Gastroesophageal sphincter (tissue), 3 donors: ENCODE measurements around the gene THSD4.

Experiments
- POLR2A ChIP-seq, 2 donors: fragments of 450-650 bp; IDR thresholded peaks; one replicate each; pipeline ENCODE4 v1.6.1; 2017; ENCODE audit warnings: antibody characterized with exemption in 2 of 2, mild to moderate bottlenecking in 2 of 2, moderate library complexity in 1 of 2
- TF ChIP-seq, protein P1 (sequence below), 4 experiments: fragments of 200-600 bp in 2 of 4; fragments of 450-650 bp in 2 of 4; sonication (generic) in 1 of 4; IDR thresholded peaks; one replicate each; pipeline ENCODE4 v1.5.1; 2017 to 2019; ENCODE audit warnings: antibody characterized with exemption in 4 of 4, mild to moderate bottlenecking in 2 of 4, moderate library complexity in 2 of 4

DNA sequence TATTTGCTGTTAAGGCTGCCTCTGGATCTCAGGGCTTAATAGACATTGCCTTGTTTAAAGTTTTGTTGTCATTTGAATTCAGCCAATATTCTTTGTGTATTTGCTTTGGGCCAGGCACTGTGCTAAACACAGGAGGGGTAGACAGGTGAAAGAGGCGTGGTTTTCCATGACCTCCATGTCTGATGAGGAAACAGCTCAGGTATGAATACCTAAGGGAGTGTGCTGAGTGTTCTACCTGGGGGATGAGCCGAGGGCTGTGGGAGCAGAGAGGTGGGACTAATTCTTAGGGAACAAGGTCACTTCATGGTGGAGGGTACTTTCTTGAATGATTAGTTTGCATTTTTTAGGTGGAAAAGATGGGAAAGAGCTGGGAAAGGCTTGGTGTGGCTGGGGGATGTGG, 108.2 kb downstream of the THSD4 start:
- TF ChIP-seq, protein P1, sequence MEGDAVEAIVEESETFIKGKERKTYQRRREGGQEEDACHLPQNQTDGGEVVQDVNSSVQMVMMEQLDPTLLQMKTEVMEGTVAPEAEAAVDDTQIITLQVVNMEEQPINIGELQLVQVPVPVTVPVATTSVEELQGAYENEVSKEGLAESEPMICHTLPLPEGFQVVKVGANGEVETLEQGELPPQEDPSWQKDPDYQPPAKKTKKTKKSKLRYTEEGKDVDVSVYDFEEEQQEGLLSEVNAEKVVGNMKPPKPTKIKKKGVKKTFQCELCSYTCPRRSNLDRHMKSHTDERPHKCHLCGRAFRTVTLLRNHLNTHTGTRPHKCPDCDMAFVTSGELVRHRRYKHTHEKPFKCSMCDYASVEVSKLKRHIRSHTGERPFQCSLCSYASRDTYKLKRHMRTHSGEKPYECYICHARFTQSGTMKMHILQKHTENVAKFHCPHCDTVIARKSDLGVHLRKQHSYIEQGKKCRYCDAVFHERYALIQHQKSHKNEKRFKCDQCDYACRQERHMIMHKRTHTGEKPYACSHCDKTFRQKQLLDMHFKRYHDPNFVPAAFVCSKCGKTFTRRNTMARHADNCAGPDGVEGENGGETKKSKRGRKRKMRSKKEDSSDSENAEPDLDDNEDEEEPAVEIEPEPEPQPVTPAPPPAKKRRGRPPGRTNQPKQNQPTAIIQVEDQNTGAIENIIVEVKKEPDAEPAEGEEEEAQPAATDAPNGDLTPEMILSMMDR (IDR thresholded peaks at IDR 0.05), result no peak
- TF ChIP-seq POLR2A (IDR thresholded peaks at IDR 0.05), result no peak
